ENCODE results near the gene RNF222.

DNA sequence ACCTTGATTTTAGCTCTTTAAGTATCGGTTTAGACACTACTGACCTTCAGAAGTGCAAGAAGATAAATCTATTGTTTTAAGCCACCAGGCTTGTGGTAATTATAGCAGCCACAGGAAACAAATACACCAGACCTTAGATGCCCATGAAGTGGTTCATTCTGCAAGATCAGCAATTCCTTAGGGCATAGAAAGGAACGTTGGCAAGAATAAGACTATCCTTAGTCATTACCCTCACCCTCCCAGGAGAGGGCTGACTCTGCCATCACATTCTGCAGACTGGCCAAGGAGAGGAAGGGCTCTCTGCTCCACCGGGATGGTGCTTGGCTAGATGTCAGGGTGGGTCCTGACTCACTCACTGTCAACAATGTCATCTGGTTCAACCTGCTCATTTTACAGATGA is 23.9 kb upstream of the RNF222 start:
- TF ChIP-seq TAF1 (IDR thresholded peaks at IDR 0.05; ENCODE audit: low read depth), result no peak
- no peak for TF ChIP-seq NFIC (IDR thresholded peaks at IDR 0.05)
- TF ChIP-seq, protein P1, sequence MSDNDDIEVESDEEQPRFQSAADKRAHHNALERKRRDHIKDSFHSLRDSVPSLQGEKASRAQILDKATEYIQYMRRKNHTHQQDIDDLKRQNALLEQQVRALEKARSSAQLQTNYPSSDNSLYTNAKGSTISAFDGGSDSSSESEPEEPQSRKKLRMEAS (IDR thresholded peaks at IDR 0.05), result no peak
- TF ChIP-seq TCF12 (IDR thresholded peaks at IDR 0.05; ENCODE audit: low read depth), result no peak
- TF ChIP-seq ZBTB7A (IDR thresholded peaks at IDR 0.05; ENCODE audit: low read depth), result no peak
- no peak for TF ChIP-seq CEBPB (IDR thresholded peaks at IDR 0.05)
- TF ChIP-seq EGR1 (IDR thresholded peaks at IDR 0.05), result no peak
- TF ChIP-seq, protein P2, sequence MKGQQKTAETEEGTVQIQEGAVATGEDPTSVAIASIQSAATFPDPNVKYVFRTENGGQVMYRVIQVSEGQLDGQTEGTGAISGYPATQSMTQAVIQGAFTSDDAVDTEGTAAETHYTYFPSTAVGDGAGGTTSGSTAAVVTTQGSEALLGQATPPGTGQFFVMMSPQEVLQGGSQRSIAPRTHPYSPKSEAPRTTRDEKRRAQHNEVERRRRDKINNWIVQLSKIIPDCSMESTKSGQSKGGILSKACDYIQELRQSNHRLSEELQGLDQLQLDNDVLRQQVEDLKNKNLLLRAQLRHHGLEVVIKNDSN (IDR thresholded peaks at IDR 0.05), result no peak
- TF ChIP-seq REST (IDR thresholded peaks at IDR 0.05; ENCODE audit: low read depth), result no peak
- no peak for TF ChIP-seq TEAD4 (IDR thresholded peaks at IDR 0.05)
- no peak for TF ChIP-seq FOXM1 (IDR thresholded peaks at IDR 0.05; ENCODE audit: borderline replicate concordance, low read depth)
- TF ChIP-seq RAD21 (IDR thresholded peaks at IDR 0.05; ENCODE audit: low read depth), result no peak
